ENCODE data around the gene CXCR4. TPM values are rescaled to one million over a fixed set of nuclear protein-coding genes. Genes with fewer than 3 reads are reported as not detected.

CXCR4 gene
- total RNA-seq, 3 donors from 2014 or later (not counting 1 experiment from before 2014, with no cell fraction given) = 582 to 848 (median 741) TPM

DNA sequence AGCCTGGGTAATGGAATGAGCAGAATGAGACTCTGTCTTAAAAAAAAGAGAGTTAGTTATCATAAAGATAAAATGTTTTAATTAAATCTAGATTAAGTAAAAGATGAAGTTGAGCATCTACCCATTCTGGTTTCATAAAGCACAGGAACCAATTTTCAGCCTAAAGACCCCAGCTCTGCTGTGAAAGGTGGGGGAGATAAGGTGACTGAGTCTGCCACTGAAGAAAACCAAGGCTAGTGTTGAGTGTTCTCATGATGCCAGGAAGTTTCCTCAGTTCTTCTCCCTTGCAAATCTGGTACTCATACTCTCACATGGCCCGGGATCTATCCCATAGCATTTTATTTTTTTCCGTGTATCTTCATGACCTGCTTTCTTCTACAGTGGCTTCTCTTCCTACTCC lies 10.4 kb upstream of the CXCR4 start:
- 96% methylated on average over 2 of the region's 2 CpGs for WGBS (ENCODE audit: insufficient coverage)
- peak in 1 of 2 donors; percentile 42 for DNase-seq
- TF ChIP-seq, protein P1, sequence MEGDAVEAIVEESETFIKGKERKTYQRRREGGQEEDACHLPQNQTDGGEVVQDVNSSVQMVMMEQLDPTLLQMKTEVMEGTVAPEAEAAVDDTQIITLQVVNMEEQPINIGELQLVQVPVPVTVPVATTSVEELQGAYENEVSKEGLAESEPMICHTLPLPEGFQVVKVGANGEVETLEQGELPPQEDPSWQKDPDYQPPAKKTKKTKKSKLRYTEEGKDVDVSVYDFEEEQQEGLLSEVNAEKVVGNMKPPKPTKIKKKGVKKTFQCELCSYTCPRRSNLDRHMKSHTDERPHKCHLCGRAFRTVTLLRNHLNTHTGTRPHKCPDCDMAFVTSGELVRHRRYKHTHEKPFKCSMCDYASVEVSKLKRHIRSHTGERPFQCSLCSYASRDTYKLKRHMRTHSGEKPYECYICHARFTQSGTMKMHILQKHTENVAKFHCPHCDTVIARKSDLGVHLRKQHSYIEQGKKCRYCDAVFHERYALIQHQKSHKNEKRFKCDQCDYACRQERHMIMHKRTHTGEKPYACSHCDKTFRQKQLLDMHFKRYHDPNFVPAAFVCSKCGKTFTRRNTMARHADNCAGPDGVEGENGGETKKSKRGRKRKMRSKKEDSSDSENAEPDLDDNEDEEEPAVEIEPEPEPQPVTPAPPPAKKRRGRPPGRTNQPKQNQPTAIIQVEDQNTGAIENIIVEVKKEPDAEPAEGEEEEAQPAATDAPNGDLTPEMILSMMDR (IDR thresholded peaks at IDR 0.05) = no peak

GRCh38 chr2:136127356-136127755 lies 9.4 kb upstream of the CXCR4 start:
- no peaks in the 10 kb centered on the region for H3K36me3 ChIP-seq (ENCODE audit: control insufficient read depth, insufficient read depth, low read length)
- no peak overlapping the region for H3K4me3 ChIP-seq (ENCODE audit: low read length)
- no peaks in the 10 kb centered on the region for H3K9me3 ChIP-seq (ENCODE audit: control insufficient read depth, insufficient read depth, low read length)
- TF ChIP-seq, protein P1 (IDR thresholded peaks at IDR 0.05) = no peak
- no peak for ATAC-seq
- Mint-ChIP-seq H3K27ac (peak overlapping the region; percentile 53 to 99), H3K36me3 (no peaks in the 10 kb centered on the region), H3K9me3 (no peaks in the 10 kb centered on the region), H3K4me3 (no peak overlapping the region), H3K4me1 (peaks cover 46 to 84% of the 10 kb centered on the region in 2 donors), H3K27me3 (ENCODE audit: low read depth in 2 of 2) (peaks cover 3 to 6% of the 10 kb centered on the region in 2 donors)
- H3K4me1 ChIP-seq (ENCODE audit: control insufficient read depth, insufficient read depth, low read length) = peaks cover 84% of the 10 kb centered on the region
- peak overlapping the region; percentile 90 for H3K27ac ChIP-seq (ENCODE audit: low read length)
- peak; percentile 37 to 54 for DNase-seq
- 43% methylated on average over 6 of the region's 6 CpGs for WGBS (ENCODE audit: insufficient coverage)
- H3K27me3 ChIP-seq (ENCODE audit: control insufficient read depth, insufficient read depth, low read length) = no peaks in the 10 kb centered on the region
- intact Hi-C loops (cut with micrococcal nuclease) = loop anchor here (5.0 kb wide), 1 partner anchor 1075 kb away; the partner anchor contains the start of gene RAB3GAP1

More for the DNA sequence above, 10.4 kb upstream of the CXCR4 start:
- Mint-ChIP-seq H3K36me3 (no peaks in the 10 kb centered on the region), H3K4me3 (no peak overlapping the region), H3K27me3 (ENCODE audit: low read depth in 2 of 2) (peaks cover 3 to 6% of the 10 kb centered on the region in 2 donors), H3K4me1 (peaks cover 55 to 85% of the 10 kb centered on the region in 2 donors), H3K9me3 (no peaks in the 10 kb centered on the region), H3K27ac (peak overlapping the region; percentile 93 to 99)
- peak overlapping the region; percentile 90 for H3K27ac ChIP-seq (ENCODE audit: low read length)
- ATAC-seq = no peak
- no peaks in the 10 kb centered on the region for H3K27me3 ChIP-seq (ENCODE audit: control insufficient read depth, insufficient read depth, low read length)
- H3K4me1 ChIP-seq (ENCODE audit: control insufficient read depth, insufficient read depth, low read length) = peaks cover 92% of the 10 kb centered on the region
- H3K4me3 ChIP-seq (ENCODE audit: low read length) = no peak overlapping the region
- H3K36me3 ChIP-seq (ENCODE audit: control insufficient read depth, insufficient read depth, low read length) = no peaks in the 10 kb centered on the region
- intact Hi-C loops (cut with micrococcal nuclease) = loop anchor here (2.0 to 5.0 kb wide), 2 partner anchors 110 to 1076 kb away; partner anchors contain the start of gene RAB3GAP1
- no peaks in the 10 kb centered on the region for H3K9me3 ChIP-seq (ENCODE audit: control insufficient read depth, insufficient read depth, low read length)

DNA sequence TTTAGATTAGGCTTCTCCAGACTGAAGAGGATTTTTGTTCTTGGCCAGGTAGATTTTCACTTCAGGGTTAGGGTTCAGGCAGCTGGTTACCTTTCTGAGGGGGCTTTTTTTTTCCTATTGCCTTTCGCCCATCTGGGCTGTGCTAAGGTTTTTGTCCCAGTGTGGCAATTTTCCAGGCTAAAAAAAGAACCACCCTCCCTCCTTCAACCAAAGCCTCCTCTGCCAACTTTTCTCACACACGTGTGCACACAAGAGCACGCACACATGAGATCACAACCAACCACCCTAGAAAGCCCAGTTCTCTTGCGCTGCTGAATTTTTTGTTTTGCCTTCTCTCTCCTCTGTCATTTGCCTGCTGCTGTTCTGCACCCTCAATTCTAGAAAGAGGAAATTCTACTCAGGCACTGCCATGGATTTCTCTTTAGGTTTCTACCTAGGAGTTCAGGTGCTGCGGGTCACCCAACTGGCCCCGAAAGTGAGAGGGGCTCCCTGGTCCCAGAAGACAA lies 8.5 kb upstream of the CXCR4 start:
- no peaks in the 10 kb centered on the region for H3K9me3 ChIP-seq (ENCODE audit: control insufficient read depth, insufficient read depth, low read length)
- no peak for DNase-seq
- intact Hi-C loops (cut with micrococcal nuclease) = loop anchor here (5.0 kb wide), 1 partner anchor 1074 kb away; the partner anchor contains the start of gene RAB3GAP1
- no peaks in the 10 kb centered on the region for H3K27me3 ChIP-seq (ENCODE audit: control insufficient read depth, insufficient read depth, low read length)
- H3K4me3 ChIP-seq (ENCODE audit: low read length) = no peak overlapping the region
- Mint-ChIP-seq H3K4me1 (peaks cover 40 to 77% of the 10 kb centered on the region in 2 donors), H3K27ac (peak overlapping the region; percentile 27 to 99), H3K4me3 (no peak overlapping the region), H3K36me3 (no peaks in the 10 kb centered on the region), H3K9me3 (no peaks in the 10 kb centered on the region), H3K27me3 (ENCODE audit: low read depth in 2 of 2) (peaks cover 3 to 6% of the 10 kb centered on the region in 2 donors)
- WGBS (ENCODE audit: insufficient coverage) = 80% methylated on average over 6 of the region's 6 CpGs
- no peaks in the 10 kb centered on the region for H3K36me3 ChIP-seq (ENCODE audit: control insufficient read depth, insufficient read depth, low read length)
- peaks cover 75% of the 10 kb centered on the region for H3K4me1 ChIP-seq (ENCODE audit: control insufficient read depth, insufficient read depth, low read length)
- TF ChIP-seq, protein P1 (IDR thresholded peaks at IDR 0.05) = no peak
- ATAC-seq = no peak
- H3K27ac ChIP-seq (ENCODE audit: low read length) = peak overlapping the region; percentile 90
